GM12878 (cell line): Measurements from ENCODE around the gene WBP2NL. TPM values are rescaled to one million over a fixed set of nuclear protein-coding genes. Genes with fewer than 3 reads are reported as not detected.

Experiments
- BCLAF1 ChIP-seq: fragments of 450-650 bp; IDR thresholded peaks from 2 replicates; pipeline ENCODE4 v1.6.1; 2017; ENCODE audit warnings: antibody characterized with exemption, mild to moderate bottlenecking, moderate library complexity
- E2F8 ChIP-seq: fragments of 450-650 bp; IDR thresholded peaks from 2 replicates; pipeline ENCODE4 v1.6.1; 2018; ENCODE audit warnings: mild to moderate bottlenecking, low read depth, moderate library complexity; ENCODE audit not compliant: partially characterized antibody
- EED ChIP-seq: sonication (generic); IDR thresholded peaks from 2 replicates; pipeline ENCODE4 v1.6.1; 2016; ENCODE audit warnings: antibody characterized with exemption, low read depth
- EP300 ChIP-seq, 2 experiments: fragments of 150-350 bp in 1 of 2; IDR thresholded peaks; 2 replicates each; pipeline ENCODE4 v1.6.1; 2011 to 2012; ENCODE audit warnings: low read depth in 2 of 2, low read length in 2 of 2, borderline replicate concordance in 1 of 2, improper control_type of control experiment in 1 of 2, inconsistent platforms in 1 of 2; ENCODE audit not compliant: control insufficient read depth in 1 of 2
- FOS ChIP-seq: IDR thresholded peaks from 3 replicates; pipeline ENCODE4 v1.6.1; 2011; ENCODE audit warnings: borderline replicate concordance; ENCODE audit not compliant: insufficient read length; ENCODE audit errors: extremely low read depth
- GATAD2B ChIP-seq: fragments of 450-650 bp; conservative IDR thresholded peaks from 2 replicates; pipeline ENCODE4 v1.6.1; 2017; ENCODE audit warnings: low read depth, mild to moderate bottlenecking, moderate library complexity
- JUNB ChIP-seq: IDR thresholded peaks from 2 replicates; pipeline ENCODE4 v1.6.1; 2016; ENCODE audit warnings: antibody characterized with exemption, mild to moderate bottlenecking
- MEF2B ChIP-seq: fragments of 450-650 bp; IDR thresholded peaks from 2 replicates; pipeline ENCODE4 v1.6.1; 2018; ENCODE audit warnings: mild to moderate bottlenecking, moderate library complexity; ENCODE audit not compliant: partially characterized antibody, poor library complexity, severe bottlenecking
- MTA3 ChIP-seq: IDR thresholded peaks from 2 replicates; pipeline ENCODE4 v1.6.1; 2012; ENCODE audit warnings: low read length, inconsistent platforms, borderline replicate concordance
- NFXL1 ChIP-seq: fragments of 450-650 bp; IDR thresholded peaks from 2 replicates; pipeline ENCODE4 v1.6.1; 2017; ENCODE audit warnings: antibody characterized with exemption, mild to moderate bottlenecking, borderline replicate concordance
- NKRF ChIP-seq: fragments of 450-650 bp; conservative IDR thresholded peaks from 2 replicates; pipeline ENCODE4 v1.6.1; 2017; ENCODE audit warnings: mild to moderate bottlenecking, moderate library complexity
- PML ChIP-seq: IDR thresholded peaks from 2 replicates; pipeline ENCODE4 v1.6.1; 2012; ENCODE audit warnings: low read length, inconsistent platforms
- POLR2A ChIP-seq: IDR thresholded peaks from 2 replicates; pipeline ENCODE4 v1.6.1; 2011; ENCODE audit warnings: low read depth, mild to moderate bottlenecking, low read length
- POLR2AphosphoS2 ChIP-seq: IDR thresholded peaks from 2 replicates; pipeline ENCODE4 v1.6.1; 2011; ENCODE audit warnings: low read depth, mild to moderate bottlenecking, low read length, improper control_type of control experiment, moderate library complexity
- POU2F2 ChIP-seq: IDR thresholded peaks from 3 replicates; pipeline ENCODE4 v1.6.1; 2011; ENCODE audit warnings: low read depth, mild to moderate bottlenecking, low read length, borderline replicate concordance
- RB1 ChIP-seq: fragments of 450-650 bp; formaldehyde crosslinking; IDR thresholded peaks from 2 replicates; pipeline ENCODE4 v1.6.1; 2017; ENCODE audit warnings: mild to moderate bottlenecking, borderline replicate concordance
- RUNX3 ChIP-seq: IDR thresholded peaks from 2 replicates; pipeline ENCODE4 v1.6.1; 2012; ENCODE audit warnings: low read length, inconsistent platforms
- SUPT20H ChIP-seq: IDR thresholded peaks from 2 replicates; pipeline ENCODE4 v1.6.1; 2011; ENCODE audit warnings: low read depth, mild to moderate bottlenecking, low read length, moderate library complexity, borderline replicate concordance; ENCODE audit not compliant: control insufficient read depth
- ZBTB33 ChIP-seq: fragments of 450-650 bp; IDR thresholded peaks from 2 replicates; pipeline ENCODE4 v1.6.1; 2017; ENCODE audit warnings: mild to moderate bottlenecking
- ZNF384 ChIP-seq: IDR thresholded peaks from 2 replicates; pipeline ENCODE4 v1.6.1; 2012; ENCODE audit warnings: low read depth, mild to moderate bottlenecking, low read length, improper control_type of control experiment, borderline replicate concordance
- polyA plus RNA-seq, 11 experiments: library from polyadenylated mRNA; depleted of rRNA in 4 of 11; unstranded in 6 of 11; stranded (reverse) in 5 of 11; fragments of >200 nt; fragmentation: Nextera tagmentation in 4 of 11; fragmentation: Illumina TruSeq in 1 of 11; extraction: Ambion mirVana in 4 of 11; extraction: Trizol in 1 of 11; gene quantifications; 1 replicate in 1 of 11; 2 replicates in 10 of 11; pipeline versions ENCODE4 v1.2.1 to v1.2.3, GENCODE V29; 2011 to 2016; ENCODE audit warnings: inconsistent platforms in 2 of 11, missing spikeins in 2 of 11, low read depth in 1 of 11
- total RNA-seq, 4 experiments: library from RNA; depleted of rRNA in 3 of 4; stranded (reverse); fragments of >200 nt in 3 of 4; fragmentation: Illumina TruSeq in 1 of 4; extraction: Trizol in 1 of 4; gene quantifications; 2 replicates each; pipeline versions ENCODE4 v1.2.1 to v1.2.3, GENCODE V29; 2013 to 2021

WBP2NL gene
- total and polyA plus RNA-seq, 10 of the 15 experiments (the other 5 are each of a cell fraction or from before 2014, with no cell fraction given): 0.46 to 1.9 (median 1.3) TPM

- TF ChIP-seq NKRF: no peak
- TF ChIP-seq E2F8: no peak
- peak; percentile 96 for TF ChIP-seq POLR2A
- no peak for TF ChIP-seq SUPT20H
- no peak for TF ChIP-seq NFXL1
- TF ChIP-seq MTA3: no peak
- no peak for TF ChIP-seq ZNF384
- no peak for TF ChIP-seq FOS
- no peak for TF ChIP-seq GATAD2B
- TF ChIP-seq POLR2AphosphoS2: no peak
- TF ChIP-seq BCLAF1: no peak
- TF ChIP-seq ZBTB33: no peak
- TF ChIP-seq EED: no peak
- no peak for TF ChIP-seq EP300 (IDR thresholded peaks at IDR 0.05; ENCODE audit: borderline replicate concordance in 1 of 2, control insufficient read depth in 1 of 2, low read depth in 2 of 2, low read length in 2 of 2)
- no peak for TF ChIP-seq RUNX3
- peak; percentile 26; the same call in 1 of the 2 replicates for TF ChIP-seq RB1
- TF ChIP-seq POU2F2: 0 out of 3 replicates have a peak, but pooled peaks have one; percentile 30
- no peak; the same call in 1 of the 2 replicates for TF ChIP-seq PML
- TF ChIP-seq JUNB: no peak
- peak; percentile 12 for TF ChIP-seq MEF2B
Observed at GRCh38 chr22:41998361-41999261, at the start of gene WBP2NL (continued).
